SK-N-SH (cell line): Measurements from ENCODE around the gene RAB38. TPM values are rescaled to one million over a fixed set of nuclear protein-coding genes. Genes with fewer than 3 reads are reported as not detected.

Experiments used
- CTCF ChIA-PET: fragments of 300-600, 350-600 bp; formaldehyde crosslinking; extraction: SDS; loops from one replicate; lab custom pipeline; 2021; lab: Yijun Ruan, JAX
- POLR2A ChIA-PET: fragments of 350-600 bp; sonication (Branson Sonifier 250); formaldehyde crosslinking; extraction: SDS; loops from one replicate; lab custom pipeline; 2020; ENCODE audit warnings: antibody characterized with exemption, inconsistent platforms; lab: Yijun Ruan, JAX
- DNase-seq: peaks from one replicate; pipeline ENCODE4 v3.0.0; 2012
- H2AFZ ChIP-seq: fragments of 200-600 bp; sonication (generic); 2 replicates; pipeline ENCODE4 v1.8.1; 2016; ENCODE audit warnings: antibody characterized with exemption, mild to moderate bottlenecking, low read depth
- H3F3A ChIP-seq: fragments of 200-600 bp; sonication (generic); replicated peaks from 2 replicates; pipeline ENCODE3; 2016; ENCODE audit warnings: antibody characterized with exemption, mild to moderate bottlenecking; ENCODE audit not compliant: insufficient read depth
- H3K27ac ChIP-seq, 2 experiments: fragments of 200-500 bp in 1 of 2; fragments of 200-600 bp in 1 of 2; sonication (Bioruptor generic) in 1 of 2; sonication (generic), shearing (Covaris generic) in 1 of 2; 2 replicates each; pipeline versions ENCODE4 v1.5.1 to v1.6.1; 2014 to 2016; ENCODE audit warnings: low read depth in 2 of 2, inconsistent platforms in 1 of 2, low read length in 1 of 2, mild to moderate bottlenecking in 1 of 2, mixed read lengths in 1 of 2
- H3K27me3 ChIP-seq: fragments of 200-600 bp; sonication (generic), shearing (Covaris generic); 2 replicates; pipeline ENCODE4 v1.6.1; 2016; ENCODE audit warnings: mixed run types; ENCODE audit not compliant: insufficient read depth
- H3K36me3 ChIP-seq, 2 experiments: fragments of 200-500 bp in 1 of 2; fragments of 200-600 bp in 1 of 2; sonication (Bioruptor generic) in 1 of 2; sonication (generic) in 1 of 2; replicated peaks in 1 of 2; 2 replicates each; pipeline versions ENCODE3 to v1.5.1; 2014 to 2016; ENCODE audit warnings: low read length in 1 of 2, mild to moderate bottlenecking in 1 of 2; ENCODE audit not compliant: insufficient read depth in 2 of 2, control insufficient read depth in 1 of 2
- H3K4me1 ChIP-seq, 2 experiments: fragments of 200-500 bp in 1 of 2; fragments of 200-600 bp in 1 of 2; sonication (Bioruptor generic) in 1 of 2; sonication (generic), shearing (Covaris generic) in 1 of 2; 2 replicates each; pipeline versions ENCODE4 v1.5.1 to v1.6.1; 2014 to 2016; ENCODE audit warnings: low read depth in 1 of 2, low read length in 1 of 2, mixed run types in 1 of 2; ENCODE audit not compliant: insufficient read depth in 2 of 2, control insufficient read depth in 1 of 2
- H3K4me2 ChIP-seq: fragments of 200-600 bp; sonication (generic), shearing (Covaris generic); 2 replicates; pipeline ENCODE4 v1.6.1; 2017; ENCODE audit warnings: mixed run types
- H3K4me3 ChIP-seq, 2 experiments: fragments of 200-500 bp in 1 of 2; fragments of 200-600 bp in 1 of 2; sonication (Bioruptor generic) in 1 of 2; sonication (generic), shearing (Covaris generic) in 1 of 2; 2 replicates each; pipeline versions ENCODE4 v1.5.1 to v1.8.1; 2014 to 2016; ENCODE audit warnings: low read depth in 2 of 2, inconsistent platforms in 1 of 2, low read length in 1 of 2, mild to moderate bottlenecking in 1 of 2, mixed read lengths in 1 of 2, moderate library complexity in 1 of 2
- H3K79me2 ChIP-seq: fragments of 200-600 bp; sonication (generic); 2 replicates; pipeline ENCODE4 v1.8.1; 2017; ENCODE audit warnings: mild to moderate bottlenecking; ENCODE audit not compliant: insufficient read depth
- H3K9ac ChIP-seq: fragments of 200-600 bp; sonication (generic); 2 replicates; pipeline ENCODE4 v1.6.1; 2017; ENCODE audit warnings: mixed run types
- H3K9me2 ChIP-seq: fragments of 200-600 bp; sonication (generic); 2 replicates; pipeline ENCODE4 v1.6.1; 2017; ENCODE audit warnings: mixed run types
- H3K9me3 ChIP-seq: fragments of 200-600 bp; sonication (generic); 2 replicates; pipeline ENCODE4 v1.6.1; 2017; ENCODE audit warnings: mixed run types, mild to moderate bottlenecking, moderate library complexity
- H4K20me1 ChIP-seq: fragments of 200-600 bp; sonication (generic); 2 replicates; pipeline ENCODE4 v1.6.1; 2017; ENCODE audit warnings: mild to moderate bottlenecking, mixed run types; ENCODE audit not compliant: insufficient read depth
- CHD2 ChIP-seq: fragments of 150-350 bp; IDR thresholded peaks from 2 replicates; pipeline ENCODE4 v1.6.1; 2018; ENCODE audit warnings: low read length; ENCODE audit not compliant: partially characterized antibody
- ELF1 ChIP-seq: IDR thresholded peaks from 2 replicates; pipeline ENCODE4 v1.4.0; 2012
- FOXJ3 ChIP-seq: sonication (generic); formaldehyde crosslinking; IDR thresholded peaks from 2 replicates; pipeline ENCODE4 v1.5.1; 2020; ENCODE audit warnings: mild to moderate bottlenecking, missing genetic modification reagents
- GABPA ChIP-seq: IDR thresholded peaks from 2 replicates; pipeline ENCODE4 v1.4.0; 2012; ENCODE audit warnings: low read depth, mild to moderate bottlenecking
- RCOR1 ChIP-seq: fragments of 150-350 bp; IDR thresholded peaks from 2 replicates; pipeline ENCODE4 v1.6.1; 2017; ENCODE audit warnings: antibody characterized with exemption, low read length
- RXRA ChIP-seq: IDR thresholded peaks from 2 replicates; pipeline ENCODE4 v1.4.0; 2012; ENCODE audit warnings: low read depth, mild to moderate bottlenecking, borderline replicate concordance
- TAF1 ChIP-seq: IDR thresholded peaks from 2 replicates; pipeline ENCODE4 v1.6.1; 2012; ENCODE audit warnings: low read depth, mild to moderate bottlenecking, low read length, moderate library complexity, borderline replicate concordance
- TEAD4 ChIP-seq: IDR thresholded peaks from 2 replicates; pipeline ENCODE4 v1.4.0; 2012; ENCODE audit warnings: mild to moderate bottlenecking, borderline replicate concordance; ENCODE audit not compliant: insufficient read depth
- YY1 ChIP-seq: IDR thresholded peaks from 2 replicates; pipeline ENCODE4 v1.4.0; 2012; ENCODE audit warnings: low read depth, mild to moderate bottlenecking
- polyA plus RNA-seq, 3 experiments: library from polyadenylated mRNA; depleted of rRNA; stranded (reverse); fragments of >200 nt; gene quantifications; 2 replicates each; pipeline ENCODE4 v1.2.3, GENCODE V29; 2012
- TF ChIP-seq, protein P1 (sequence below): IDR thresholded peaks from 2 replicates; pipeline ENCODE4; 2012
- TF ChIP-seq, protein P2 (sequence below): fragments of 150-350 bp; IDR thresholded peaks from 2 replicates; pipeline ENCODE4 v1.6.1; 2016; ENCODE audit warnings: mild to moderate bottlenecking, low read depth, low read length
- TF ChIP-seq, protein P3 (sequence below): IDR thresholded peaks from 2 replicates; pipeline ENCODE4 v1.6.1; 2012; ENCODE audit warnings: mild to moderate bottlenecking, low read depth, low read length, moderate library complexity

Gene RAB38
- polyA plus RNA-seq, 1 of the 3 experiments (the other 2 are of a cell fraction): 0.66 TPM

DNA sequence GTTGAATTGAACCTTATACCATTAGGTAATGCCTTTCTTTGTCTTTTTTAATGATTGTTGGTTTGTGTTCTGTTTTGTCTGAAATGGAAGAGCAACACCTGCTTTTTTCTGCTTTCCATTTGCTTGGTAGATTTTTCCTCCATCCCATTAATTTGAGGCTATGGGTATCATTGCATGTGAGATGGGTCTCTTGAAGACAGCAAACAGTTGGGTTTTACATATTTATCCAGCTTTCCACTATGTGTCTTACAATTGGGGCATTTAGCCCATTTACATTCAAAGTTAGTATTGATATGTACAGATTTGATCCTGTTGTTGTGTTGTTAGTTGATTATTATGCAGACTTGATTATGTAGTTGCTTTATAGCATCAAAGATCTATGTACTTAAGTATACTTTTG, 21.1 kb upstream of the RAB38 start:
- POLR2A ChIA-PET: no interaction called here
- 0 out of 2 replicates have a peak, but pooled peaks cover 8% of the 10 kb centered on the region for H3K9me3 ChIP-seq
- no peaks in the 10 kb centered on the region for H3K79me2 ChIP-seq
- no peak for DNase-seq
- no peaks in the 10 kb centered on the region for H3K4me1 ChIP-seq
- no peaks in the 10 kb centered on the region for H3K36me3 ChIP-seq
- H3K9ac ChIP-seq: no peak overlapping the region
- H3F3A ChIP-seq: no peaks in the 10 kb centered on the region
- TF ChIP-seq CHD2 (no peak), YY1 (no peak), RXRA (no peak), TEAD4 (no peak), FOXJ3 (CRISPR knock-in tag) (no peak), GABPA (no peak), RCOR1 (no peak)
- TF ChIP-seq, protein P1, sequence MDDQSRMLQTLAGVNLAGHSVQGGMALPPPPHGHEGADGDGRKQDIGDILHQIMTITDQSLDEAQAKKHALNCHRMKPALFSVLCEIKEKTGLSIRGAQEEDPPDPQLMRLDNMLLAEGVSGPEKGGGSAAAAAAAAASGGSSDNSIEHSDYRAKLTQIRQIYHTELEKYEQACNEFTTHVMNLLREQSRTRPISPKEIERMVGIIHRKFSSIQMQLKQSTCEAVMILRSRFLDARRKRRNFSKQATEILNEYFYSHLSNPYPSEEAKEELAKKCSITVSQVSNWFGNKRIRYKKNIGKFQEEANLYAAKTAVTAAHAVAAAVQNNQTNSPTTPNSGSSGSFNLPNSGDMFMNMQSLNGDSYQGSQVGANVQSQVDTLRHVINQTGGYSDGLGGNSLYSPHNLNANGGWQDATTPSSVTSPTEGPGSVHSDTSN: no peak
- TF ChIP-seq, protein P2, sequence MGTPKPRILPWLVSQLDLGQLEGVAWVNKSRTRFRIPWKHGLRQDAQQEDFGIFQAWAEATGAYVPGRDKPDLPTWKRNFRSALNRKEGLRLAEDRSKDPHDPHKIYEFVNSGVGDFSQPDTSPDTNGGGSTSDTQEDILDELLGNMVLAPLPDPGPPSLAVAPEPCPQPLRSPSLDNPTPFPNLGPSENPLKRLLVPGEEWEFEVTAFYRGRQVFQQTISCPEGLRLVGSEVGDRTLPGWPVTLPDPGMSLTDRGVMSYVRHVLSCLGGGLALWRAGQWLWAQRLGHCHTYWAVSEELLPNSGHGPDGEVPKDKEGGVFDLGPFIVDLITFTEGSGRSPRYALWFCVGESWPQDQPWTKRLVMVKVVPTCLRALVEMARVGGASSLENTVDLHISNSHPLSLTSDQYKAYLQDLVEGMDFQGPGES: no peak
- TF ChIP-seq, protein P3, sequence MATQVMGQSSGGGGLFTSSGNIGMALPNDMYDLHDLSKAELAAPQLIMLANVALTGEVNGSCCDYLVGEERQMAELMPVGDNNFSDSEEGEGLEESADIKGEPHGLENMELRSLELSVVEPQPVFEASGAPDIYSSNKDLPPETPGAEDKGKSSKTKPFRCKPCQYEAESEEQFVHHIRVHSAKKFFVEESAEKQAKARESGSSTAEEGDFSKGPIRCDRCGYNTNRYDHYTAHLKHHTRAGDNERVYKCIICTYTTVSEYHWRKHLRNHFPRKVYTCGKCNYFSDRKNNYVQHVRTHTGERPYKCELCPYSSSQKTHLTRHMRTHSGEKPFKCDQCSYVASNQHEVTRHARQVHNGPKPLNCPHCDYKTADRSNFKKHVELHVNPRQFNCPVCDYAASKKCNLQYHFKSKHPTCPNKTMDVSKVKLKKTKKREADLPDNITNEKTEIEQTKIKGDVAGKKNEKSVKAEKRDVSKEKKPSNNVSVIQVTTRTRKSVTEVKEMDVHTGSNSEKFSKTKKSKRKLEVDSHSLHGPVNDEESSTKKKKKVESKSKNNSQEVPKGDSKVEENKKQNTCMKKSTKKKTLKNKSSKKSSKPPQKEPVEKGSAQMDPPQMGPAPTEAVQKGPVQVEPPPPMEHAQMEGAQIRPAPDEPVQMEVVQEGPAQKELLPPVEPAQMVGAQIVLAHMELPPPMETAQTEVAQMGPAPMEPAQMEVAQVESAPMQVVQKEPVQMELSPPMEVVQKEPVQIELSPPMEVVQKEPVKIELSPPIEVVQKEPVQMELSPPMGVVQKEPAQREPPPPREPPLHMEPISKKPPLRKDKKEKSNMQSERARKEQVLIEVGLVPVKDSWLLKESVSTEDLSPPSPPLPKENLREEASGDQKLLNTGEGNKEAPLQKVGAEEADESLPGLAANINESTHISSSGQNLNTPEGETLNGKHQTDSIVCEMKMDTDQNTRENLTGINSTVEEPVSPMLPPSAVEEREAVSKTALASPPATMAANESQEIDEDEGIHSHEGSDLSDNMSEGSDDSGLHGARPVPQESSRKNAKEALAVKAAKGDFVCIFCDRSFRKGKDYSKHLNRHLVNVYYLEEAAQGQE: no peak
- CTCF ChIA-PET: no interaction called here
- H3K4me2 ChIP-seq: no peak overlapping the region
- no peak overlapping the region for H3K4me3 ChIP-seq
- H3K27me3 ChIP-seq: no peaks in the 10 kb centered on the region
- H3K27ac ChIP-seq: no peak overlapping the region
- no peak overlapping the region for H2AFZ ChIP-seq
- no peaks in the 10 kb centered on the region for H4K20me1 ChIP-seq
- no peaks in the 10 kb centered on the region for H3K9me2 ChIP-seq

DNA sequence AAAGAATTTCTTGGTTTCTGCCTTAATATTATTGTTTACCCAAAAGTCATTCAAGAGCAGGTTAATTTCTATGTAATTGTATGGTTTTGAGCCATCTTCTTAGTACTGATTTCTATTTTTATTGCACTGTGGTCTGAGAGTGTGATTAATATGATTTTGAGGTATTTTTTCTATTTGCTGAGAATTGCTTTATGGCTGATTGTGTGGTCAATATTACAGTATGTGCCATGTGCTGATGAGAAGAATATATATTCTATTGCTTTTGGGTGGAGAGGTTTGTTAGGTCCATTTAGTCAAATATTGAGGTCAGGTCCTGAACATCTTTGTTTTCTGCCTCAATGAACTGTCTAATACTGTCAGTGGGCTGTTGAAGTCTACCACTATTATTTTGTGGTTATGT, 20.7 kb upstream of the RAB38 start:
- Histone ChIP-seq H2AFZ (no peak overlapping the region), H4K20me1 (no peaks in the 10 kb centered on the region), H3K4me2 (no peak overlapping the region), H3K9ac (no peak overlapping the region), H3K79me2 (no peaks in the 10 kb centered on the region), H3K4me3 (no peak overlapping the region), H3K9me2 (no peaks in the 10 kb centered on the region), H3K36me3 (no peaks in the 10 kb centered on the region), H3K27ac (no peak overlapping the region), H3K4me1 (no peaks in the 10 kb centered on the region), H3K27me3 (no peaks in the 10 kb centered on the region), H3K9me3 (0 out of 2 replicates have a peak, but pooled peaks cover 8% of the 10 kb centered on the region), H3F3A (no peaks in the 10 kb centered on the region)
- no peak for DNase-seq
- TF ChIP-seq ELF1 (no peak), TAF1 (no peak)
- POLR2A ChIA-PET: no interaction called here
- CTCF ChIA-PET: no interaction called here
